Ramos (cell line): ENCODE results near the gene COASY.

Experiments used
- in situ Hi-C: fragments of 300-500 bp; cut with MboI; formaldehyde crosslinking; loops from one replicate; pipeline ENCODE4 v1.14.3; 2022; ENCODE audit warnings: low sequenced_read_pairs; ENCODE audit not compliant: unreplicated experiment

Gene COASY

DNA sequence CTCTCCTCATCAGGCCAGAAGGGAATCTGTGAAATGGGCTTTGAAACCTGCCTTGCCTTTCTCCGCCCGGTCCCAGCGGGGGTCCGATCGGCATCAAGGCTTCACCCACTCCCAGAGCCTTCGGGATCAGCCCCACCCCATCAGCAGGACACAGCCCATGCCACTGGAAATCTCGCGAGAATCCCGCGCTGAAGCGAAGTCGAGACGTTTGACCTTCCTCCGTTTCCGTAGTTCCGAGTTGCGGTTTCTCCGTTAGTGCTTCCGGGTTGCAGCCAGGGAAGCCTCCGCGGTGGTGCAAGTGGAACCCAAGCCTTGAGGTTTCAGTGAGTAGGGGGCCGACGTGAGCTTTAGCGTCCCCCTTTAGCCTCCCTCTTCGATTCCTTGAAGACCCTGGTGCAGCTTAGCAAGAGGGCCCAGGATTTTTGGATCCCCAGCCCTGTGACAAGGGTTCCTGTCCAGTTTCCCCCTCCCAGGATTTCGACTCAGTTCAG is at the start of gene COASY:
COASY (plus strand) TSS at position 252 of the 491 bp plus-strand sequence. CDS start 475 bp downstream, outside the sequence.
- in situ Hi-C loops = no loop called here

DNA sequence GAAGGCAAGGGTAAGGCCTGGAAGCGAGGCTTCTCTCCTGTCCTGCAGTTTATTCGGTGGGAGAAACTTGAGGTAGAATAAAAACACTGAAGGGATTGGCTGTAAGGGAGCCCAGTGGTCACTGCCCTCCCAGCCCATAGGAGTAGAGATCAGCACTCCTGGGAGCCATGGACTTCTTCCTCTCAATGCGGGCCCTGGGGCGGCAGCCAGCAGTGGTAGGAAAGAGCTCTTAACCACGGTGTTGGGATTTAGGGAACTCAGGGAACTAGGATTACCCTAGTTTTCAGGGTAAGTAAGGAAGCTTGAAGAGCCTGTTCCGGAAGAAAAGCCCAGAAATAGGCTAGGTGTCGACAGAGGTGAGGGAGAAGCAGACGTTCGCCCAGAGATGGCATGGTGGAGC is 49.7 kb upstream of the COASY start:
- in situ Hi-C loops = no loop called here

DNA sequence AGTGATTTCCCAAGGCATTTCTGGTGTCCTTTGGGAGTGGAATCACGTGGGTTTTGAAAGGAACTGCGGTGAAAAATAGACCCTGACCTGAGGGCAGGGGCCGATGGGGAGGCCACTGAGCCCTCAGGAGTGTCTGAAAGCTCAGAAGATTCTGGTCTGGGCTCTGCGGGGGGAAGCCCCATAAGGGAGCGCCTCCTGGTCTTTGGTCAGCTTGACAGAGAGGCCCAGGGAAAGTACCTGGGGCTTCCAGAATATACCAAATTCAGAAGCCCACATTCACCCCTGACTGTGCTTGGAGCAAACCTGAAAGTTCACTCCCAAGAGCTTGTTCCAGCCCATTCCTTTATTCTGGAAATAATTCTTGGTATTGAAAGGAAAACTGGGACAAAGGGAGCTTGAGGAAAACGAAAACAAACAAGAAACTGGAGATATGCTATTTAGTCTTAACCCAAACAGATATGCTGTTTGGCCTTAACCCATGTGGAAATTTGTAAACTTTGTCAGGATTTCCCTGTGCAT is 49.2 kb upstream of the COASY start:
- in situ Hi-C loops = no loop called here

DNA sequence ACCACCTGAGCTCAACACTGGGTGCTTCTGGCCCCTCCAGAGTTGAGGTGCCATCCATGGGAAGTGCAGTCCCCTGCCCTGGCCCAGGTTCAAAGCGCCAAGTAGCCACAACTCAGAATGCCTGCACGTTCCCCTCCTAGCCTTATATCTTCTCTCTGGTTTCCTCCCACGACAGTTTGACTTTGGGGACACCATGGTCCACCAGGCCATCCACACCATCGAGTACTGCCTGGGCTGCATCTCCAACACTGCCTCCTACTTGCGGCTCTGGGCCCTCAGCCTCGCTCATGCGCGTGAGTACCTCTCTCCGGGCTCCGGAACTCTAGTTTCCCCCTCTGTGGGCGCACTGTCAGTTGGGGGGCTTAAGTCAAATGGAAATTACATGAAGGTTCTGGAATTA is 48.3 kb upstream of the COASY start:
- in situ Hi-C loops = no loop called here

DNA sequence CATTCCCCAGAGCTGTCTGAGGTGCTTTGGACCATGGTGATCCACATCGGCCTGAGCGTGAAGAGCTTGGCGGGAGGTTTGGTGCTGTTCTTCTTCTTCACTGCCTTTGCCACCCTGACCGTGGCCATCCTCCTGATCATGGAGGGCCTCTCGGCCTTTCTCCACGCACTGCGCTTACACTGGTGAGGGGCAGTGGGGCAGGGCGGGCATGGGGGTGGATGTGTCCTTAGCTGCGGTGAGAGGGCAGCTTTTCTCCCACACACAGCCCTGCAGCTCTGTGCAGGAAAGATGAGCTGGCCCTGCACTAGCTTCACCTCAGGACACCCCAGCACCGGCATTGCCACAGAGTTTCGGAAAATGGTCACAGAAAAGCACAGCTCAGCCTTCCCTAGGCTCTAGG is 47.7 kb upstream of the COASY start:
- in situ Hi-C loops = no loop called here

DNA sequence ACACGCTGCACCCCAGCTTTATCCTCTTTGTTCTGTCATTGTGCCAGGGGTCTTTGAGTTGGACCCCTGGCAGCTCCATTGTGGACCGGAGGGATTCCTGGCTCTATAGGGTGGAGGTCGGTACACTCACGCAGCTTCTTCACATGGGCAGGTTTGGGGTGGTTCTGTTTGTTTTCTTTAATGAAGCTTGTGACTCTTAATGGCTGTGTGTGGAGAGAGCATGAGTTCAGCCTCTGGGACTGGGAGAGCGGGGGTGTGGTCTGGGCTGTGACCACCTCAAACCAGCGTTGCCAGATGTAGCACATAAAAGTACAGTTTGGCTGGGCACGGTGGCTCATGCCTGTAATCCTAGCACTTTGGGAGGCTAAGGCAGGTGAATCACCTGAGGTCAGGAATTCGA is 47.1 kb upstream of the COASY start:
- in situ Hi-C loops = no loop called here

DNA sequence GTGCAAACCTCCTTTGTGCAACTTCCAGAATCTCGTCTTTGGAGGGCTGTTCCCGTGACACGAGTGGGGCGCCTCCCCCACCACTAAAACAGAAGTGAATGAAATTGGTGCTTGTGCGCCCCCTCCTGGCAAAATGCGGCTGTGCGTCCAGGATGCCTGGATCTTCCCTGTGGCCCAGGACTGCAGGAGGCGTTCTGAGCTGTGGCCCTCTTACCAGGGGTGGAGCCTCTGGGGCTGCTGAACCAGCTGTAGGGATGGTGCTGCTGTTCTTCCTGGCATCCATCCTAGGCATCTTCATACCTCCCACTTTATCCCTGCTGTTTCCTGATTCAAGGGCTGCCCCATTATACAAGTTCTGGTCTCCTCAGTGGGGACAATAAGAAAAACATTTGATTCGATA is 44.4 kb upstream of the COASY start:
- in situ Hi-C loops = no loop called here

DNA sequence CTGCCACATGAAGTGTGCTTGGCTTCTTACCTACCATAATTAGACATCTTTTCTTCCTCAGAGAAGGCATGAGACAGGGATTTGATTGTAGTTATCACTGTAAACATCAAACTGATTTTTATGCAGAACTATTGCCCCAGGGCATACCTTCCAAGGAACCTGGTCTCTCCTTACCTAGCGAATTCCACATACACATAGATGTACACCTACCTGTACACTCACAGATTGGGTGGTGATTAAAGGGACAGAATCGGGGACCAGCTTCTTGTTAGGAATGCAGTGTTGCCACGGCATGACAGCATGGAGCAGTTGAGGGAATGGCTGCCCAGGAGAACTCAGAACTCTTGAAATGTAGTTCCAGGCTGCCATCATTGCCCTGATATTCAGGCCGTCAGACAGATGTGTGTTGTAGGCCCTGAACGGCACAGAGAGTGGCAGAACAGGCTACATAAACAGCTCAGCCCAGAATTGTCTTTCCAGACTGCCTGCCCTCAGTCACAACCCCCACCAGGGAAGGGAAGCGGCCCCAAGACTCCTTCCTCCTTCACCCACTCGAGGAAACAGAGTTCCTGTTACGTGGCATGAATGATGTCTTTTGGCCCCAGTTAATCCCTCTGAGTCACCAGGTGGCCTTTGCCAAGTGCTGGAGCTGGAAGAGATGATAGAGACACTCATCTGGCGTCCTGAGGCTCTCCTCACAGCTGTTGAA is 43.7 kb upstream of the COASY start:
- in situ Hi-C loops = no loop called here

DNA sequence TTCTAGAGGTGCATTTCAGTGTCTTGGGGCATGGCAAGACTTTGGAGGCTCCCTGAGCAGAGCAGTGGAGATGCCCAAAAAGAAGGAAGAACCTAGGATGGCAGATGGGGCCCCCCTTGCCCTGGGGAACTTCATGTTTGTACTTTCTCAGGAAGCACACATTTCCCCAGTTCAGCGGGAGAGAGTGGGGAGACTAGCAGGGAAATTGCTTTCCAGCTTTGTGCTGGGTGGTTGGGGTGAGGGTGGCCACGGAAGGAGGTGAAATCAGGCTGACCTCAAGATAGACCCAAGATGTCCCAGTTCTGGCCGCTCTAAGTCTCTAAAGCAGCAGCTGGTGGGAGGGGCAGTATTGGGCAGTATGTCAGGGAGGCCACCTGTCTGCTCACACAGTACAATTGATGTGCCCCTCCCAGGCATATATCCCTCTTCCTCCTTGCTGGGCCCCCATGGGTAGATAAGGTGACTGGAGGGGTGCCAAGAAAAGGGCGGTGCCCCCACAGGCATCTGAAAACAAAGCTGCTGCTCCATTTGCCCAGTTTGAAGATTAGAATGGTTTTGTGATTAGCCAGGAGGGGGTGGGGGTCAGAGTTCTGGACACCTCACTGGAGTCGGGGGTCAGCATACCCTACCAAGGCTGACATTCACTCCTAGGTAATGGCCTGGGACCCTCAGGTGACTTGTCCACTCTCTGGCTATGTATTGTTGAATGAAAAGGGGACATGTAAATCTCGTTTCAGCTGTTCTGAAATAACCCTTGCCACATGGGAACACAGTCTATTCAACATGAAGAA is 43.0 kb upstream of the COASY start:
- in situ Hi-C loops = no loop called here

DNA sequence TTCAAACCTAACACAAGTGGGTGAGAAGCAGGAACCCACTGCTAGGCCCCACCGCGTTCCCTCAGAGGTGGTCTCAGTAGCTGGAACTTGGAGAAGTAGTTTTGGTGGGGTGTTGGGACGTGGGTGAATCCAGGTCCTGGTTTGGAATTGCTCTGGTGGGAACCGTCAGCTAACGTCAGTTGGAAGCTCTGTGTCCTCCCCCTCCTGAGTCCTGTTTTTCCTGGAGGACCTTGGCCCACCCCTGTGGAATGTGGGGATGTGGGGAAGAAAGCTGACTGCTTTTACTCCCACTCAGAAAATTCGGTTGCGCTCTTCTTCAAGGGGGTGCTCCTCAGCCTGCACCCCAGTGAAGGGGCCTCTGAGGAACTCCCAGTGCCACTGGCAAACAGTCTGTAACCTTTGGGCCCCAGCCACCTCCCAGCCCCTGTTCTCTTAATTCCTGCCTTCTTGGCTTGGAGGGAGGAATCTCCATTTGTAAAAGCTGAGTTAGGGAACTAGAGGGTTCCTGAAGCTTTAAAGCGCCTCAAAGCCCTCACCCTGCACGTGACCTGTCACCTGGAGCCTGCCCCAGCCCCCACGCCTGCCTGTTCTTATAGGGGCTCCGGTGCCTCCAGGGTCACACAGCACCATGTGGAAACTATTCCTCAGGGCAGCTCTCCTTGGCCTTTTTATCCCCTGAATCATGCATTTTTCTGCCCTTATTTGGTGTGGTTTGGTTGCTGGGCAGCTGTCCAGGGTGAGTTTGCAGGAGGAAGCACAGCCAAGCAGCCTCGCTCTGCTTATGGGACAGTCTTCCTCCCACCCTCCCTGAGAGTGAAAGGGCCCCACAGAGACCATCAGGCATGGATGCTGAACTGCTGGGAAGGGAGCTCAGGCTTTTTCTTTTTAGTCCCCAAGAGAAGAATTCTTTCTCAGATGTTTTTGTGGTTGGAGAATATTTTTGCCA is 42.1 kb upstream of the COASY start:
- in situ Hi-C loops = loop anchor here (5.0 to 10.0 kb wide), 3 partner anchors 93 to 495 kb away; partner anchors contain the start of gene NKIRAS2

DNA sequence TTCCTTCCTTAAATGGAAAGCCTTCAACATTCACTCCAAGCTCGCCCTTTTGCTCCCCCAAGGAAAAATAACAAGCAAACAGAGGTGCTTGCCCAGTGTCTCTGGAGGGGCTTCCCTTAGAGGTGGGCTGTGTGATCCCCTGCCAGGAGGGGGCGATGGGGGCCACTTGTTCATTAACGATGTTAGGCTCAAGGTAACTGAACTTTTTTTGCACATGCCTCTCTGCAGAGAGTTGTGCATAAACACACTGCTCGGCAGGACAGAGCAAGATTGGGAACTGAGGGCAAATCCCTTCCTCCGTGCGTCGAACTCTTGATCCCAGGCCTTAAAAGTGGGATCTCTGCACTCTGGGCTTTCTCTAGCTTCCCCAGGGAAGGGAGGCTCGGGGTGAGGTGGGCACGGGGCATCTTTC is 41.4 kb upstream of the COASY start:
- in situ Hi-C loops = loop anchor here (5.0 to 10.0 kb wide), 3 partner anchors 93 to 496 kb away; partner anchors contain the start of gene NKIRAS2

DNA sequence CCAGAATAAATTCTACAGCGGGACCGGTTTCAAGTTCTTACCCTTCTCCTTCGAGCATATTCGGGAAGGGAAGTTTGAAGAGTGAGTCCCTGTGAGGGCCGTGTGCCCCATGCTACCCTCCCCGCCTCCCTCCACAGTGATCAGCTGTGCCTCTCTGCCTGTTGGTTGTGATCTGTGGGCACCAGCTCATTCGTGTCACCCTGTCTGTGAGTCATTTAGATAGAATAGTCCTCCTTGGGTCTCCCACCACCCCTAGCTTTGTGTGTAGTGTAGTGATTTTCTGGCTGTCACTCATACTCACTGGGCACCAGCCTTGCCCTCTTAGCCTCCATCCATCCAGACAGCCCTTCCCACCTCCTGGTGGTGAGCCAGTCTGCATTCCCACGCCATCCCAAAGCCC is 40.9 kb upstream of the COASY start:
- in situ Hi-C loops = loop anchor here (5.0 to 10.0 kb wide), 3 partner anchors 94 to 496 kb away; partner anchors contain the start of gene NKIRAS2

DNA sequence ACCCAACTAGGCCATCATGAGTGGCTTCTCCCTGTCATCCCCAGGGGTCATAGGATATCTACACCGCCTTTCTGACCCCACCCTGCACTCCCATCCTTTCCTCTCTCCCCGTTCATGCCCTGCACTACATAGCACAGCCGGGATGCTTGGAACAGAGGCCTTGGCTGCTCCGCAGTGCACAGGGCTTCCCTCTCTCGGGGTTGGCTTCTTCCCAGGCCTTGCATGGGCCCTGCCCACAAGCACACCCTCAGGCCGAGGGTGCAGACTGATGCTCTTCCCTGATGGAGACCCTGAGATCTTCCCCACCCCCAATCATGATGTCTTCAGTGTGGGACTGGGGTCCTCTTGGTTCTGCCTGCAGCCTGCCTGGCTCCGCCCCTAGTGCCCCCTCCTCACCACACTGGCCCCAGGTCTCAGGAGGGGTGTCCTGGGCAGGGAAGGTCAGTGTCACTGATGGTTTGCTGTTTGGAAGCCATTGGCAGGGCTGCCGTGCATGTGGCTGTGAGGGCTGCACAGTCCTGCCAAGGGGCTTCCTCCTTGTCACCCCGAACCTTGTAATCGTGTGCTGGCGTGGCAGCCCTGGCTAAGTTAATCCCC is 40.2 kb upstream of the COASY start:
- in situ Hi-C loops = loop anchor here (5.0 to 10.0 kb wide), 3 partner anchors 94 to 497 kb away; partner anchors contain the start of gene NKIRAS2

DNA sequence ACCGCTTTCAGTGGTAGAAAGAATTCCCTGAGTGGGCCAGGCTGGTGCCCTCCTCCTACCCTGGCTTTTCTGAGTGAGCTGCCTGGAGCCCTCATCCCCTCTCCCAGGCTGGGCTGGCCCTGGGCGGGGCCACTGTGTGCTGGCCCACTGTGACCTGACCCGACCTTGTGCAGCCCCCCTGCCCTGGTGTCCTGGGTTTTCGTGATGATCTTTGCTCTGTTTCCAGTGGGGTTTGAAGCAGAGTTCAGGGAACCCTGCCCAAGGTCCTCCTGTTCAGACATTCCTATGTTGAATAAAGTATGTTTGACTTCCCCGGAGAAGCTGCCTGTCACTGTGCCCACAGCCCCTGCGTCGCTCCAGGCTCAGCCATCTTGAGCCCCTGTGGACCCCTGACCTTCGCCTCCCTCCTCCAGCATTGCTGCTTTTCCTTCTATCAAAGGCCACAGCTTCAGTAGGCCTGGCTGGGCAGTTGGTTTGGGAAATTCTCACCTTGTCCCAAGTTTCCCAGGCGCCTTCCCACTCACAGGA is 39.6 kb upstream of the COASY start:
- in situ Hi-C loops = loop anchor here (5.0 to 10.0 kb wide), 3 partner anchors 95 to 498 kb away; partner anchors contain the start of gene NKIRAS2

DNA sequence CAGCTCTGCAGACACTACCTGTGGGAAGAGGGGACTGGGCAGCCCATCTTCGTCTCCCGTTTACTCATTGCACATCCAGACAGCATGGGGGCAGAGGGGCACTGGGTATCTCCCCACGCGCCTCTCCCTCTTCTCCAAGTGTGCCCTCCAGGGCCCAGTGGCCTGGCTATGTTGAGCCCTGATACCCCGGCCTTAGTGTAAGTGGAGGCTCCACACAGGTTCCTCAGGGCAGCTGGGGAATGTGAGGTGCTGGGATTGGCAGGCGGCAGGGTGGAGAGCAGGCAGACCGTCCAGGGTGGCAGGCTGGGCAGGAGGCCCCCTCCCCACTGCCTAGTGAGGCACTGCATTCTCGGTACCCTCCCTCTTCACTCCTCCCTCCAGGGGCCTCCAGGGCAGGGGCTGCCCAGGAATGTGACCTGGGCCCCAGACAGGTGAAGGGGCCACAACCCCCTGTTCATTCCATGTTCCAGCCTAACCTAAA is 39.1 kb upstream of the COASY start:
- in situ Hi-C loops = loop anchor here (5.0 to 10.0 kb wide), 3 partner anchors 96 to 498 kb away; partner anchors contain the start of gene NKIRAS2

DNA sequence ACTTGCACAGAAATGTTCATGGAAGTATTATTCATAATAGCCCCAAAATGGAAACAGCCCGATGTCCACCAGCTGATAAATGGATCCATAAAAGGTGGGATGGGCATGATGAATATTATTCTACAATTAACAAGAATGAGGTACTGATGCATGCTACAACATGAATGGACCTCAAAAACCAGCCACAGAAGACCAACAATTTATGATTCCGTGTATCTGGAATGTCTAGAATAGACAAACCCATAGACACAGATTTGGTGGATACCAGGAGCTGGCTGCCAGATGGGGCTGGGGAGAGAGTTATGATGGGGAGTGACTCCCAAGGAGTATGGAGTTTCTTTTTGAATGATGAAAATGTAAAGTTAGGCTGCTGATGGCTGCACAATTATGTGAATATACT is 36.7 kb upstream of the COASY start:
- in situ Hi-C loops = loop anchor here (10.0 kb wide), 1 partner anchor 500 kb away; the partner anchor contains the start of gene NKIRAS2

DNA sequence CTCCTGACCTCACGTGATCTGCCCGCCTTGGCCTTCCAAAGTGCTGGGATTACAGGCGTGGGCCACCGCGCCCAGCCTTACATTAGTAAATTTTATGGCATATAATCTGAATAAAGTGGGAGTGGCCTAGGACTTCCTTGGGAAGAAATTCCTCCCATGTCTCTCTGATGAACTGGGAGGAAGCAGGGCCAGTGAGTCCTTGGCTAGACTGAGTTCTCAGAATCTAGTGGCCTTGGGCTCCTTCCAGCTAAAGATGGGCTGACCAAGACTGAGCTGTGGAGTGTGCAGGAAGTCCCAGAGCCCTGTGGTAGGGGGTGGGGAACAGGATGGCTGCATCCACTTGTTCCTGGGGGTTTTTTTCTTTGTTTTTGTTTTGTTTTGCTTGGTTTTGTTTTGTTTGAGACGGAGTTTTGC is 35.9 kb upstream of the COASY start:
- in situ Hi-C loops = loop anchor here (10.0 kb wide), 1 partner anchor 501 kb away; the partner anchor contains the start of gene NKIRAS2

DNA sequence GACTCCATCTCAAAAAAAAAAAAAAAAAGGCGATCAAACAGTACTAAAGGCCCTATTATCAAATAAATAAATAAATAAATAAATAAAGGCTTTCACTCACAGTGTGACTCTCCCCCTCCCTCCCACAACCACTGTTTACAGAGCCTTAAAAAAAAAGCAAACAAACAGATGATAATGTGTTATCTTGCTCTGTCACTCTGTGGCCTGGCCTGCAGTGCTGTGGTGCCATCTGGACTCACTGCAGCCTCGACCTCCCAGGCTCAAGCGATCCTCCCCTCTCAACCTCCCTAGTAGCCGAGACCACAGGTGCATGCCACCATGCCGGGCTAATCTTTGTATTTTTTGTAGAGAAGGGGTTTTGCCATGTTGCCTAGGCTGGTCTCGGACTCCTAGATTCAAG is 34.0 kb upstream of the COASY start:
- in situ Hi-C loops = loop anchor here (10.0 kb wide), 1 partner anchor 503 kb away; the partner anchor contains the start of gene NKIRAS2
